HEK293 (cell line): ENCODE data around the gene TBC1D8.
"Not testable (repeated sequence)": the region's sequence is repeated elsewhere in the genome, so short reads cannot be mapped to it uniquely, and the experiment has no call there.

Source experiments
- CTCF ChIA-PET: fragments of 350-600 bp; formaldehyde crosslinking; extraction: SDS; loops from one replicate; lab custom pipeline; 2021; ENCODE audit warnings: antibody characterized with exemption; lab: Yijun Ruan, JAX
- POLR2A ChIA-PET: fragments of 300-600 bp; formaldehyde crosslinking; extraction: SDS; loops from one replicate; lab custom pipeline; 2020; ENCODE audit warnings: antibody characterized with exemption, inconsistent platforms; lab: Yijun Ruan, JAX
- H3K27ac ChIP-seq: fragments of 200-500 bp; sonication (Bioruptor generic); 2 replicates; pipeline ENCODE4 v1.5.1; 2014; ENCODE audit warnings: low read depth, low read length, control low read depth, inconsistent platforms; ENCODE audit errors: extremely low read depth
- H3K36me3 ChIP-seq, 2 experiments: fragments of 200-500 bp in 1 of 2; sonication (Bioruptor generic) in 1 of 2; 1 replicate in 1 of 2; 2 replicates in 1 of 2; pipeline ENCODE4 v1.5.1; 2014 to 2017; ENCODE audit warnings: inconsistent platforms in 2 of 2, low read length in 2 of 2; ENCODE audit not compliant: control insufficient read depth in 2 of 2, insufficient read depth in 1 of 2
- H3K4me1 ChIP-seq: fragments of 200-500 bp; sonication (Bioruptor generic); 2 replicates; pipeline ENCODE4 v1.5.1; 2014; ENCODE audit warnings: mild to moderate bottlenecking, low read length, inconsistent platforms; ENCODE audit not compliant: control insufficient read depth, insufficient read depth
- H3K4me3 ChIP-seq: 2 replicates; pipeline ENCODE4 v1.5.1; 2011; ENCODE audit warnings: low read depth, mild to moderate bottlenecking, control low read depth, low read length, moderate library complexity
- H3K9me3 ChIP-seq: fragments of 200-500 bp; sonication (Bioruptor generic); 2 replicates; pipeline ENCODE4 v1.5.1; 2014; ENCODE audit warnings: low read depth, low read length, inconsistent platforms; ENCODE audit not compliant: control insufficient read depth, insufficient read depth
- CTCF ChIP-seq: fragments of 450-650 bp; formaldehyde crosslinking; IDR thresholded peaks from 2 replicates; pipeline ENCODE4 v1.5.1; 2016; ENCODE audit warnings: missing biosample characterization, missing genetic modification characterization
- MEIS1 ChIP-seq: sonication (generic); formaldehyde crosslinking; IDR thresholded peaks from 2 replicates; pipeline ENCODE4 v1.8.1; 2022; ENCODE audit warnings: missing genetic modification reagents, mild to moderate bottlenecking, borderline replicate concordance
- REPIN1 ChIP-seq: fragments of 450-650 bp; formaldehyde crosslinking; IDR thresholded peaks from 2 replicates; pipeline ENCODE4 v1.5.1; 2017; ENCODE audit warnings: missing biosample characterization, missing genetic modification characterization, low read depth
- SCRT1 ChIP-seq: fragments of 450-650 bp; formaldehyde crosslinking; IDR thresholded peaks from 2 replicates; pipeline ENCODE4 v1.5.1; 2016; ENCODE audit warnings: missing biosample characterization, missing genetic modification characterization, borderline replicate concordance
- ZBTB10 ChIP-seq: fragments of 450-650 bp; formaldehyde crosslinking; IDR thresholded peaks from 2 replicates; pipeline ENCODE4 v1.5.1; 2016; ENCODE audit warnings: missing biosample characterization, missing genetic modification characterization
- ZNF114 ChIP-seq: fragments of 450-650 bp; formaldehyde crosslinking; IDR thresholded peaks from 2 replicates; pipeline ENCODE4 v1.5.0; 2017; ENCODE audit warnings: missing biosample characterization, missing genetic modification characterization
- ZNF133 ChIP-seq: fragments of 450-650 bp; formaldehyde crosslinking; IDR thresholded peaks from 2 replicates; pipeline ENCODE4 v1.5.1; 2016; ENCODE audit warnings: missing biosample characterization, missing genetic modification characterization
- ZNF157 ChIP-seq: fragments of 450-650 bp; formaldehyde crosslinking; IDR thresholded peaks from 2 replicates; pipeline ENCODE4 v1.5.1; 2016; ENCODE audit warnings: missing biosample characterization, missing genetic modification characterization
- ZNF223 ChIP-seq: fragments of 450-650 bp; formaldehyde crosslinking; IDR thresholded peaks from 2 replicates; pipeline ENCODE4 v1.5.1; 2016; ENCODE audit warnings: missing biosample characterization, missing genetic modification characterization
- ZNF266 ChIP-seq: fragments of 450-650 bp; formaldehyde crosslinking; IDR thresholded peaks from 2 replicates; pipeline ENCODE4 v1.5.1; 2016; ENCODE audit warnings: missing biosample characterization, missing genetic modification characterization, low read depth
- ZNF449 ChIP-seq: fragments of 450-650 bp; formaldehyde crosslinking; IDR thresholded peaks from 2 replicates; pipeline ENCODE4 v1.5.1; 2017; ENCODE audit warnings: missing biosample characterization, mild to moderate bottlenecking, missing genetic modification characterization, moderate library complexity
- ZNF521 ChIP-seq: fragments of 450-650 bp; formaldehyde crosslinking; IDR thresholded peaks from 2 replicates; pipeline ENCODE4 v1.5.1; 2017; ENCODE audit warnings: missing biosample characterization, mild to moderate bottlenecking, missing genetic modification characterization
- ZNF548 ChIP-seq: fragments of 450-650 bp; formaldehyde crosslinking; IDR thresholded peaks from 2 replicates; pipeline ENCODE4 v1.5.1; 2016; ENCODE audit warnings: missing biosample characterization, missing genetic modification characterization
- ZNF549 ChIP-seq: fragments of 450-650 bp; IDR thresholded peaks from 2 replicates; pipeline ENCODE4 v1.5.1; 2018; ENCODE audit warnings: missing biosample characterization, missing genetic modification characterization, mild to moderate bottlenecking, inconsistent platforms, moderate library complexity
- ZNF571 ChIP-seq: fragments of 450-650 bp; formaldehyde crosslinking; IDR thresholded peaks from 2 replicates; pipeline ENCODE4 v1.5.0; 2017; ENCODE audit warnings: missing biosample characterization, missing genetic modification characterization
- ZNF600 ChIP-seq: fragments of 450-650 bp; formaldehyde crosslinking; IDR thresholded peaks from 2 replicates; pipeline ENCODE4 v1.5.1; 2016; ENCODE audit warnings: missing biosample characterization, missing genetic modification characterization
- ZNF624 ChIP-seq: fragments of 450-650 bp; formaldehyde crosslinking; IDR thresholded peaks from 2 replicates; pipeline ENCODE4 v1.5.1; 2017; ENCODE audit warnings: missing biosample characterization, missing genetic modification characterization

TBC1D8 gene

GRCh38 chr2:101175991-101176390 lies 24.8 kb upstream of the TBC1D8 start:
- H3K36me3 ChIP-seq = no peaks in the 10 kb centered on the region
- H3K27ac ChIP-seq = no peak overlapping the region
- no peaks in the 10 kb centered on the region for H3K9me3 ChIP-seq
- POLR2A ChIA-PET = no interaction called here
- H3K4me1 ChIP-seq = no peaks in the 10 kb centered on the region
- TF ChIP-seq ZNF449 (tag by site-specific recombination) (peak; percentile 46; the same call in 1 of the 2 replicates), ZNF548 (tag by site-specific recombination) (no peak)
- CTCF ChIA-PET = interaction anchor here (0.7 to 1.3 kb wide), 3 partner anchors 9 to 17 kb away, joined by 3 read pairs; no protein-coding TSS in a partner anchor
- no peak overlapping the region for H3K4me3 ChIP-seq

- ChIA-PET CTCF (interaction anchor here (1.0 to 1.7 kb wide), 2 partner anchors 9 to 15 kb away, joined by 3 to 9 read pairs; no protein-coding TSS in a partner anchor), POLR2A (no interaction called here)
- no peak for TF ChIP-seq ZNF114
- TF ChIP-seq ZNF521 (tag by site-specific recombination) = no peak
- no peak for TF ChIP-seq SCRT1 (tag by site-specific recombination)
- no peak for TF ChIP-seq CTCF (tag by site-specific recombination)
- no peak for TF ChIP-seq ZNF157 (tag by site-specific recombination)
- TF ChIP-seq ZNF549 (tag by site-specific recombination) = no peak
- TF ChIP-seq MEIS1 = no peak
- no peak for TF ChIP-seq ZNF266
- TF ChIP-seq ZNF571 = no peak
- TF ChIP-seq ZNF600 (tag by site-specific recombination) = no peak
- no peak for TF ChIP-seq ZBTB10
- no peak for TF ChIP-seq ZNF548 (tag by site-specific recombination)
- no peak for TF ChIP-seq ZNF624 (tag by site-specific recombination)
- TF ChIP-seq ZNF223 (tag by site-specific recombination) = no peak
- no peak for TF ChIP-seq REPIN1 (tag by site-specific recombination)
- no peak for TF ChIP-seq ZNF133 (tag by site-specific recombination)
- H3K36me3 ChIP-seq = no peaks in the 10 kb centered on the region
- no peak overlapping the region for H3K4me3 ChIP-seq
- H3K27ac ChIP-seq = no peak overlapping the region
- no peaks in the 10 kb centered on the region for H3K4me1 ChIP-seq
- H3K9me3 ChIP-seq = no peaks in the 10 kb centered on the region
Observed at GRCh38 chr2:101173707-101174295, 22.6 kb upstream of the TBC1D8 start.

GRCh38 chr2:101169822-101170221 lies 18.6 kb upstream of the TBC1D8 start:
- CTCF ChIA-PET = interaction anchor here (0.7 to 1.2 kb wide), 2 partner anchors 11 to 137 kb away, joined by 3 read pairs; no protein-coding TSS in a partner anchor
- H3K27ac ChIP-seq, H3K4me3 ChIP-seq, H3K36me3 ChIP-seq, H3K9me3 ChIP-seq, H3K4me1 ChIP-seq, POLR2A ChIA-PET: not testable (repeated sequence)
